ACHN (cell line): ENCODE data around the gene A2ML1.
"Not testable (repeated sequence)": the region's sequence is repeated elsewhere in the genome, so short reads cannot be mapped to it uniquely, and the experiment has no call there.

ENCODE experiments used
- DNase-seq: peaks from one replicate; pipeline ENCODE4 v3.0.0-alpha.2; 2015
- in situ Hi-C: cut with HindIII; loops from 2 replicates; pipeline ENCODE4 v1.10.0; 2017; ENCODE audit warnings: low sequenced_read_pairs, low pct_ligation_motif_present, low pct_unique_long_range_greater_than_20kb

Gene A2ML1

DNA sequence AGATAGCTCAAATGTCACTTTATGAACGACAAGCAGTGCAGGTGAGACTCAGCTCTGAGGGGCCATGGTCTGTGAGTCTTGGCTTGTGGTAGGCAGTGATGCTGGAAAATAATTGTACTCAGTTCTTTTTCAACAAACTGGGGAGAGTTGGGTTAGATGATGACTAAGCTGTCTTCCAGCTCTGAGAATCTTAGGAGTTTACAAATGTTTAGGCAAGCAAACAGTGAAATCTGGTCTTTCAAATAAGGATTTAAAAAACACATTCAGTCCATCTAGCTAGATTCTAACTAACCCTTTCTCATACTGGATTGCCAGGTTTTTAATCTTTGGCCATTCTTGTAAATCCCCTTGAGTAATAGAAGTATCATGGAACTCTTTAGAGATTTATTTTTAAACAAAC is 95.3 kb downstream of the A2ML1 start:
- no peak for DNase-seq
- in situ Hi-C loops = no loop called here

DNA sequence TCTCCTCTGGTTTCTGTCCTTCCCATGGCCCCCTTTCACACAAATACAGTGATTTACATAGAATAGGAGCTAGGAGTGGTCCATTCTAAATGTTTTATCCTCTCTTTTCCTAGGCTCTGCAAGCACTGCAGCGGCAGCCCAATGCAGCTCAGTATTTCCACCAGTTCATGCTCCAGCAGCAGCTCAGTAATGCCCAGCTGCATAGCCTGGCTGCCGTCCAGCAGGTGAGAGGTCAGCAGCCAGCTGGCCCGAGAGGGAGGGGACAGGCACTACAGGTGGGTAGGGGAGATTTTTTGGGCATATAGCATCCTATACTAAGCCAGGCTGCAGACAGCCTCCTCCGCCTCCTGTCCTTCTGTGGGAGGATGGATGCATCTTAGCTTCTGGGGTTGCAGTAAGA is 97.2 kb downstream of the A2ML1 start:
- in situ Hi-C loops, DNase-seq: not testable (repeated sequence)

DNA sequence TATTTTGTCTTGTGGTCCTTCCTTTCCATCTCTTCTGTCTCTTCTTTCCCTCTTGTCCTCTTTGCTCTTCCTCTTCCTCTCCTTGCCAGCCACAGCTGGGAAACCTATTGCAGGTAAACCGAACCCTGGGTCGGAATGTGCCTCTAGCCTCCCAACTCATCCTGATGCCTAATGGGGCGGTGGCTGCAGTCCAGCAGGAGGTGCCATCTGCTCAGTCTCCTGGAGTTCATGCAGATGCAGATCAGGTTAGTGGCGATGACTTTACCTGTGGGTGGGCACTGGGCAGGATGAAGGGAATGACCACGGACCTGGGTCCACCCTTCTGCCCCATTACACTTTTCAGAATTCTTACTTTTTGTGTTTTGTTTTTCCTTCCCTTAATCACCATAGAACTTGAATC is 100.1 kb downstream of the A2ML1 start:
- no peak for DNase-seq
- in situ Hi-C loops = no loop called here
